GM10266 (cell line): Measurements from ENCODE around the gene SLC5A10.

Experiments
- DNase-seq: peaks from one replicate; pipeline ENCODE4 v3.0.0; 2012; ENCODE audit errors: extremely low spot score
- CTCF ChIP-seq: IDR thresholded peaks from 2 replicates; pipeline ENCODE4 v1.5.1; 2012; ENCODE audit warnings: mild to moderate bottlenecking, low read depth; ENCODE audit not compliant: control insufficient read depth, insufficient read depth; ENCODE audit errors: missing control alignments

Gene SLC5A10

GRCh38 chr17:18974407-18975149, 22.6 kb downstream of the SLC5A10 start:
- no peak for DNase-seq
- no peak for TF ChIP-seq CTCF

GRCh38 chr17:18975597-18975996, 23.6 kb downstream of the SLC5A10 start:
- no peak for DNase-seq

GRCh38 chr17:18976201-18976600, 24.2 kb downstream of the SLC5A10 start:
- TF ChIP-seq CTCF, result no peak
- DNase-seq, result no peak

More at GRCh38 chr17:18975597-18975996, 23.6 kb downstream of the SLC5A10 start:
- TF ChIP-seq CTCF, result no peak

- DNase-seq, result no peak
- TF ChIP-seq CTCF, result no peak
Observed at GRCh38 chr17:18977021-18977420, 25.1 kb downstream of the SLC5A10 start.

GRCh38 chr17:18977646-18978045, 25.7 kb downstream of the SLC5A10 start:
- TF ChIP-seq CTCF, result no peak
- no peak for DNase-seq

GRCh38 chr17:18978050-18978449, 26.1 kb downstream of the SLC5A10 start:
- no peak for TF ChIP-seq CTCF
- DNase-seq, result no peak

- TF ChIP-seq CTCF, result no peak
- no peak for DNase-seq
Observed at GRCh38 chr17:18978655-18979054, 26.7 kb downstream of the SLC5A10 start.
